Measurements from ENCODE around the gene TGFBI. TPM values are rescaled to one million over a fixed set of nuclear protein-coding genes. Genes with fewer than 3 reads are reported as not detected.

The TGFBI gene
- total and polyA plus RNA-seq, 12 donors = 26.8 to 200 (median 104) TPM

DNA sequence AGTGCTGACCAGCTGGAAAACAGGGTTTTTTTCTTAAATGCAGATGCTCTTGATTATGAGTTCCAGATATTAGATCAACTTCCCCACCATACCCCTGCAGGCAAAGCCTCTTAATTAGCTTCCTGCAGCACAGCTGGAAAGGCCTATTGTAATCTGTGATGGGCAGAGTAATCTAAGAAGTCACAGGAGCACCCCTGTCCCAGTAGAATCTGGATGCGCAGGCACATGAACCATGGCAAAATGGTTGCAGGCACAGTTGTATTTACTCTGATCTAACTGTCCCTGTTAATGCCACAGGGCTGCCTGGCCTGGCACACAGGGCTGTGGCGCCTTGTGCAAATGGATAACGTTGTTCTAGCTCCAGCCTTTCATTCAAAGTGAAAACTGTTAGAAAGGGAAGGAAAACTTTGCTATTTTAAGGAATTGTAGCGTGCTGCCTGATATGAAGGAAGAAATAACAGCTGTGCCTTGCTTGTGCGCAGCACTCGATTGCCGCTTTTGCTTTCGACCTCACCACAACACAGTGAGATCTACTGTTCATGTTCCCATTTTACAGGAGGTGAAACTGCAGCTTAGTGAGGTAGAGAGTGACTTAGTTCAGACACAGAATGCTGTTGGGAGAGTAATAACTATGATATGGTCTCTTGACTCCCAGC lies 2.3 kb downstream of the TGFBI start:
- Histone ChIP-seq H3K27ac (peak overlapping the region in 3 of 5 donors; percentile 7 to 72 (median 63)), H3K27me3 (no peaks in the 10 kb centered on the region), H3K4me3 (peak overlapping the region in 1 of 4 donors; percentile 21), H3K4me1 (replicated peaks in 1 of 2) (peaks cover 0 to 10% of the 10 kb centered on the region in 2 donors), H3K36me3 (replicated peaks in 1 of 2) (no peaks in the 10 kb centered on the region), H3K9me3 (replicated peaks in 1 of 3) (no peaks in the 10 kb centered on the region)
- intact Hi-C loops (cut with DNase I) = no loop called here
- TF ChIP-seq POLR2A (IDR thresholded peaks at IDR 0.05) = no peak
- TF ChIP-seq, protein P1, sequence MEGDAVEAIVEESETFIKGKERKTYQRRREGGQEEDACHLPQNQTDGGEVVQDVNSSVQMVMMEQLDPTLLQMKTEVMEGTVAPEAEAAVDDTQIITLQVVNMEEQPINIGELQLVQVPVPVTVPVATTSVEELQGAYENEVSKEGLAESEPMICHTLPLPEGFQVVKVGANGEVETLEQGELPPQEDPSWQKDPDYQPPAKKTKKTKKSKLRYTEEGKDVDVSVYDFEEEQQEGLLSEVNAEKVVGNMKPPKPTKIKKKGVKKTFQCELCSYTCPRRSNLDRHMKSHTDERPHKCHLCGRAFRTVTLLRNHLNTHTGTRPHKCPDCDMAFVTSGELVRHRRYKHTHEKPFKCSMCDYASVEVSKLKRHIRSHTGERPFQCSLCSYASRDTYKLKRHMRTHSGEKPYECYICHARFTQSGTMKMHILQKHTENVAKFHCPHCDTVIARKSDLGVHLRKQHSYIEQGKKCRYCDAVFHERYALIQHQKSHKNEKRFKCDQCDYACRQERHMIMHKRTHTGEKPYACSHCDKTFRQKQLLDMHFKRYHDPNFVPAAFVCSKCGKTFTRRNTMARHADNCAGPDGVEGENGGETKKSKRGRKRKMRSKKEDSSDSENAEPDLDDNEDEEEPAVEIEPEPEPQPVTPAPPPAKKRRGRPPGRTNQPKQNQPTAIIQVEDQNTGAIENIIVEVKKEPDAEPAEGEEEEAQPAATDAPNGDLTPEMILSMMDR (IDR thresholded peaks at IDR 0.05) = no peak
- 60 to 87% (median 73%) methylated on average over 8 of the region's 8 CpGs for WGBS, 4 donors
- DNase-seq = no peak

- Histone ChIP-seq H3K27ac (peak overlapping the region in 2 of 5 donors; percentile 63 to 72), H3K4me3 (no peak overlapping the region), H3K9me3 (replicated peaks in 1 of 3) (no peaks in the 10 kb centered on the region), H3K4me1 (replicated peaks in 1 of 2) (peaks cover 0 to 10% of the 10 kb centered on the region in 2 donors), H3K27me3 (no peaks in the 10 kb centered on the region), H3K36me3 (replicated peaks in 1 of 2) (no peaks in the 10 kb centered on the region)
- intact Hi-C loops (cut with DNase I) = no loop called here
- TF ChIP-seq POLR2A (IDR thresholded peaks at IDR 0.05) = no peak
- TF ChIP-seq, protein P1 (IDR thresholded peaks at IDR 0.05) = no peak
- no peak for DNase-seq
- WGBS, 4 donors = 64 to 76% (median 73%) methylated on average over 6 of the region's 6 CpGs
These were observed 2.9 kb downstream of the TGFBI start for GRCh38 chr5:136031711-136032110.

DNA sequence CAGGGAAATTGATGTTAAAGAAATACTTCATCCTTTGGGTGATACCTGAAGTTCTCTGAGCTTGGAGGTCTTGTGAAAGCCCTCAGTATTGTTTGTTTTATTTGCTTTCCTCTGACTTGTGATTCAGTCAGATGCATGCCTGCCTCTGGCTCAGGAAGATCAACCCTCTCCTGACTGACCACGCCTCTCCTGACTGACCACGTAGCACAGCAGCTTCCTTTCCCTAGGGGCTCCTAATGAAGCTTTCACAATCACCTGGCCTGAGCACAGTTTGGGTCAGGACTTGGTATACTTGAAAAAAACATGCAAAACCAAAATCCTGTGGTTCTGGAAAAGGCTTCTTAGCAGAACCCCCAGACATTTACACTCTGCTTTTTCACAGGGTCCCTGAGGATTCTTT lies 3.8 kb downstream of the TGFBI start:
- WGBS, 4 donors = 67 to 78% (median 73%) methylated on average over 2 of the region's 2 CpGs
- Histone ChIP-seq H3K27me3 (no peaks in the 10 kb centered on the region), H3K9me3 (replicated peaks in 1 of 3) (no peaks in the 10 kb centered on the region), H3K4me3 (no peak overlapping the region), H3K4me1 (replicated peaks in 1 of 2) (peaks cover 0 to 10% of the 10 kb centered on the region in 2 donors), H3K27ac (no peak overlapping the region), H3K36me3 (replicated peaks in 1 of 2) (no peaks in the 10 kb centered on the region)
- DNase-seq = no peak
- TF ChIP-seq, protein P1 (IDR thresholded peaks at IDR 0.05) = no peak
- TF ChIP-seq POLR2A (IDR thresholded peaks at IDR 0.05) = no peak
- intact Hi-C loops (cut with DNase I) = no loop called here

DNA sequence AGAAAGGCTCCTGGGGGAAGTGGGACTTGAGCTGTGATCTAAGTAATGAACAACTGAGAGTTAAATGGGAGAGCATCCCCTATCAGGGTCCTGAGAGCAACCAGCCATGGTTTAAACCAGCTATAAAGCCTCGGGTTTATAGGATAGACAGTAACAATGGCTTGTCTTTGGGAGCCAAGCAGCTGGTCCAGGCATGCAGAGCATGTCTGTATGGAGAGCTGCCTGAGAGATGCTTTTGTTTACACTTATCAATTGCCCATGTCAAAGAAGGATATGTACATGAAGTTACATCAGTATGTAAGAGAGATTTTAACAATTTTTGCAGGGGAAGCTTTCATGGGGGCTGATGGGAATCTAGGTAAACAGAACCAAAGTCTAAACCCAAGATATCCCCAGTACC lies 4.4 kb downstream of the TGFBI start:
- intact Hi-C loops (cut with DNase I) = no loop called here
- no peaks in the 10 kb centered on the region for H3K36me3 ChIP-seq (replicated peaks in 1 of 2)
- no peak for TF ChIP-seq POLR2A (IDR thresholded peaks at IDR 0.05)
- TF ChIP-seq, protein P1 (IDR thresholded peaks at IDR 0.05) = no peak
- 23 to 78% (median 59%) methylated on average over 1 of the region's 1 CpG for WGBS, 4 donors
- H3K27ac ChIP-seq = no peak overlapping the region
- no peak for DNase-seq
- no peaks in the 10 kb centered on the region for H3K9me3 ChIP-seq (replicated peaks in 1 of 3)
- peaks cover 0 to 10% of the 10 kb centered on the region in 2 donors for H3K4me1 ChIP-seq (replicated peaks in 1 of 2)
- no peak overlapping the region for H3K4me3 ChIP-seq
- no peaks in the 10 kb centered on the region for H3K27me3 ChIP-seq

Measured in adrenal gland (tissue), 12 donors.